ENCODE data around the gene HCN3. TPM values are rescaled to one million over a fixed set of nuclear protein-coding genes. Genes with fewer than 3 reads are reported as not detected.
A peak's percentile ranks its signal among the peaks of the same experiment; 100 is the strongest.

HCN3 gene
- total RNA-seq, 1 experiment from 2014 or later: 7.3 TPM

DNA sequence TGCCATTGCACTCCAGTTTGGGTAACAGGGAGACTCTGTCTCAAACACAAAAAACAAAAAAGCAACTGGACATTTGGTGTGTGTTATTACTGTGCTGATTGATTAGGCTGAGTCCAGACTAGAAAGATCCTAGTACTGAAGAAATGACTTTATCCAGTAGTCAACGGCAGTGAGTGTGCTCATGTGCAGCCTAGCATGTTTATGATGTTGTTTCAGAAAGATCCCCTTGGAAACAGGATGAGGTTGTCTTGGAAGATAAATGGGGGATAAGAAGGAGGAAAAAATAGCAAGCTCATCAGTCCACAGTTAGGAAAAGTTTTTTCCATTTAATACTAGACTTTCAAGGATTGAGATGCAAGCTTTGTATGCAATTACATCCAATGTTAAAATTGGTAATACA lies 57.7 kb downstream of the HCN3 start:
- TF ChIP-seq TEAD1 (CRISPR knock-in tag; IDR thresholded peaks at IDR 0.05) (no peak), NFYB (CRISPR knock-in tag; conservative IDR thresholded peaks at IDR 0.05; ENCODE audit: low read depth) (no peak)
- peaks cover 34% of the 10 kb centered on the region for H3K36me3 Mint-ChIP-seq
- ChIA-PET POLR2A (no interaction called here), CTCF (interaction anchor here (1.3 to 2.9 kb wide), 2 partner anchors 11 to 84 kb away, joined by 3 to 11 read pairs; no protein-coding TSS in a partner anchor)
- H3K4me1 Mint-ChIP-seq: no peaks in the 10 kb centered on the region
- no peak overlapping the region for H3K4me3 Mint-ChIP-seq
- H3K27ac Mint-ChIP-seq: peak overlapping the region; percentile 57; the same call in 1 of the 2 replicates
- H3K27me3 Mint-ChIP-seq (ENCODE audit: low read depth): no peaks in the 10 kb centered on the region
- no peaks in the 10 kb centered on the region for H3K9me3 Mint-ChIP-seq
- DNase-seq (ENCODE audit: low spot score): no peak
- ATAC-seq: no peak

Other genes starting within 250 kb of the HCN3 start
- 0.83 to 1.8 TPM (median 1.6 TPM) in 3 replicates for gene DCST2, start 243.7 kb upstream of the HCN3 start, total RNA-seq (2021)
- gene DCST1, start 243.6 kb upstream of the HCN3 start, total RNA-seq (2021): 0.15 TPM in 1 of 3 replicates, not detected in the others
- gene ADAM15, start 226.1 kb upstream of the HCN3 start, total RNA-seq (2021): 32.1 to 38.4 TPM (median 33.2 TPM) in 3 replicates
- 19.5 to 22.7 TPM (median 22.3 TPM) in 3 replicates for gene EFNA4, start 213.7 kb upstream of the HCN3 start, total RNA-seq (2021)
- 12.5 to 15.4 TPM (median 15.4 TPM) in 3 replicates for gene EFNA3, start 198.6 kb upstream of the HCN3 start, total RNA-seq (2021)
- gene EFNA1, start 149.6 kb upstream of the HCN3 start, total RNA-seq (2021): 6.0 to 7.3 TPM (median 6.5 TPM) in 3 replicates
- 39.0 to 47.8 TPM (median 46.0 TPM) in 3 replicates for gene SLC50A1, start 141.6 kb upstream of the HCN3 start, total RNA-seq (2021)
- gene DPM3, start 136.9 kb upstream of the HCN3 start, total RNA-seq (2021): 70.6 to 79.8 TPM (median 73.5 TPM) in 3 replicates
- gene KRTCAP2, start 104.2 kb upstream of the HCN3 start, total RNA-seq (2021): 104 to 161 TPM (median 147 TPM) in 3 replicates
- gene TRIM46, start 103.6 kb upstream of the HCN3 start, total RNA-seq (2021): 20.3 to 22.1 TPM (median 21.4 TPM) in 3 replicates
- gene THBS3, start 69.6 kb upstream of the HCN3 start, total RNA-seq (2021): 4.0 to 5.3 TPM (median 5.3 TPM) in 3 replicates
- 57.5 to 62.8 TPM (median 60.4 TPM) in 3 replicates for gene MTX1, start 68.8 kb upstream of the HCN3 start, total RNA-seq (2021)
- gene ENTREP3, start 22.0 kb upstream of the HCN3 start, total RNA-seq (2021): 65.3 to 67.8 TPM (median 66.6 TPM) in 3 replicates
- gene SCAMP3, start 15.1 kb upstream of the HCN3 start, total RNA-seq (2021): 50.0 to 58.8 TPM (median 52.2 TPM) in 3 replicates
- gene CLK2, start 4.0 kb upstream of the HCN3 start, total RNA-seq (2021): 68.2 to 74.9 TPM (median 74.4 TPM) in 3 replicates
- 1.5 to 2.5 TPM (median 1.6 TPM) in 3 replicates for gene PKLR, start 24.0 kb downstream of the HCN3 start, total RNA-seq (2021)
- gene FDPS, start 31.4 kb downstream of the HCN3 start, total RNA-seq (2021): 342 to 366 TPM (median 354 TPM) in 3 replicates
- 51.4 to 68.8 TPM (median 55.3 TPM) in 3 replicates for gene RUSC1, start 43.4 kb downstream of the HCN3 start, total RNA-seq (2021)